GM12878 (cell line): ENCODE results near the gene SBNO2. TPM values are rescaled to one million over a fixed set of nuclear protein-coding genes. Genes with fewer than 3 reads are reported as not detected.

Source experiments
- CHD2 ChIP-seq: IDR thresholded peaks from 2 replicates; pipeline ENCODE4 v1.6.1; 2011; ENCODE audit warnings: low read depth, low read length, improper control_type of control experiment, borderline replicate concordance
- EP300 ChIP-seq, 2 experiments: fragments of 150-350 bp in 1 of 2; IDR thresholded peaks; 2 replicates each; pipeline ENCODE4 v1.6.1; 2011 to 2012; ENCODE audit warnings: low read depth in 2 of 2, low read length in 2 of 2, borderline replicate concordance in 1 of 2, improper control_type of control experiment in 1 of 2, inconsistent platforms in 1 of 2; ENCODE audit not compliant: control insufficient read depth in 1 of 2
- IRF3 ChIP-seq: fragments of 450-650 bp; IDR thresholded peaks from 2 replicates; pipeline ENCODE4 v1.6.1; 2014; ENCODE audit warnings: mild to moderate bottlenecking
- NBN ChIP-seq: fragments of 450-650 bp; IDR thresholded peaks from 2 replicates; pipeline ENCODE4 v1.6.1; 2016
- PRDM15 ChIP-seq: fragments of 450-650 bp; formaldehyde crosslinking; IDR thresholded peaks from 2 replicates; pipeline ENCODE4 v1.4.0; 2020; ENCODE audit warnings: mild to moderate bottlenecking, moderate library complexity
- SKIL ChIP-seq: fragments of 450-650 bp; IDR thresholded peaks from 2 replicates; pipeline ENCODE4 v1.6.1; 2017; ENCODE audit warnings: mild to moderate bottlenecking, low read depth, inconsistent platforms; ENCODE audit not compliant: poor library complexity, severe bottlenecking
- polyA plus RNA-seq, 11 experiments: library from polyadenylated mRNA; depleted of rRNA in 4 of 11; unstranded in 6 of 11; stranded (reverse) in 5 of 11; fragments of >200 nt; fragmentation: Nextera tagmentation in 4 of 11; fragmentation: Illumina TruSeq in 1 of 11; extraction: Ambion mirVana in 4 of 11; extraction: Trizol in 1 of 11; gene quantifications; 1 replicate in 1 of 11; 2 replicates in 10 of 11; pipeline versions ENCODE4 v1.2.1 to v1.2.3, GENCODE V29; 2011 to 2016; ENCODE audit warnings: inconsistent platforms in 2 of 11, missing spikeins in 2 of 11, low read depth in 1 of 11
- total RNA-seq, 4 experiments: library from RNA; depleted of rRNA in 3 of 4; stranded (reverse); fragments of >200 nt in 3 of 4; fragmentation: Illumina TruSeq in 1 of 4; extraction: Trizol in 1 of 4; gene quantifications; 2 replicates each; pipeline versions ENCODE4 v1.2.1 to v1.2.3, GENCODE V29; 2013 to 2021

The SBNO2 gene
- total and polyA plus RNA-seq, 10 of the 15 experiments (the other 5 are each of a cell fraction or from before 2014, with no cell fraction given) = 0.08 to 44.6 (median 5.4) TPM

- TF ChIP-seq PRDM15 (CRISPR knock-in tag) (no peak), NBN (no peak), CHD2 (no peak), EP300 (IDR thresholded peaks at IDR 0.05; ENCODE audit: borderline replicate concordance in 1 of 2, control insufficient read depth in 1 of 2, low read depth in 2 of 2, low read length in 2 of 2) (no peak), SKIL (no peak), IRF3 (no peak)
Measured at GRCh38 chr19:1119475-1120217, 54.4 kb downstream of the SBNO2 start (continued).
